ENCODE data around the gene ZBED2.

ZBED2 gene

GRCh38 chr3:111598552-111598951 is 3.4 kb upstream of the ZBED2 start:
- Histone ChIP-seq H3K9me2 (replicated peaks; ENCODE audit: low read depth, low read length) (no peaks in the 10 kb centered on the region), H3K4me2 (ENCODE audit: low read depth, low read length, poor library complexity, severe bottlenecking) (no peak overlapping the region), H3K9me3 (ENCODE audit: insufficient read depth, low read depth, low read length) (no peaks in the 10 kb centered on the region), H3F3A (ENCODE audit: low read depth) (no peaks in the 10 kb centered on the region), H3K4me1 (ENCODE audit: insufficient read depth, low read length, poor library complexity, severe bottlenecking) (peaks cover 5% of the 10 kb centered on the region), H3K36me3 (ENCODE audit: insufficient read depth, low read length) (peaks cover 24% of the 10 kb centered on the region; the same call in 1 of the 2 replicates), H4K20me1 (ENCODE audit: insufficient read depth, low read length, poor library complexity, severe bottlenecking) (no peaks in the 10 kb centered on the region), H3K9ac (ENCODE audit: low read depth, low read length, poor library complexity, severe bottlenecking) (no peak overlapping the region), H3K4me3 (ENCODE audit: low read length, poor library complexity, severe bottlenecking) (no peak overlapping the region), H2AFZ (ENCODE audit: low read length) (no peak overlapping the region), H3K79me2 (ENCODE audit: insufficient read depth, low read length) (no peaks in the 10 kb centered on the region), H3K27me3 (ENCODE audit: insufficient read depth, low read length, poor library complexity, severe bottlenecking) (no peaks in the 10 kb centered on the region)
- TF ChIP-seq CTCF (conservative IDR thresholded peaks at IDR 0.05; ENCODE audit: low read length) (no peak), EZH2phosphoT487 (IDR thresholded peaks at IDR 0.05; ENCODE audit: borderline replicate concordance) (no peak)

- H3K9ac ChIP-seq (ENCODE audit: low read depth, low read length, poor library complexity, severe bottlenecking) = no peak overlapping the region
- no peaks in the 10 kb centered on the region for H3K27me3 ChIP-seq (ENCODE audit: insufficient read depth, low read length, poor library complexity, severe bottlenecking)
- no peaks in the 10 kb centered on the region for H3K9me2 ChIP-seq (replicated peaks; ENCODE audit: low read depth, low read length)
- H3K4me1 ChIP-seq (ENCODE audit: insufficient read depth, low read length, poor library complexity, severe bottlenecking) = peaks cover 4% of the 10 kb centered on the region
- H3K4me2 ChIP-seq (ENCODE audit: low read depth, low read length, poor library complexity, severe bottlenecking) = no peak overlapping the region
- no peak overlapping the region for H3K4me3 ChIP-seq (ENCODE audit: low read length, poor library complexity, severe bottlenecking)
- no peak overlapping the region for H2AFZ ChIP-seq (ENCODE audit: low read length)
- H4K20me1 ChIP-seq (ENCODE audit: insufficient read depth, low read length, poor library complexity, severe bottlenecking) = no peaks in the 10 kb centered on the region
- TF ChIP-seq CTCF (conservative IDR thresholded peaks at IDR 0.05; ENCODE audit: low read length) (no peak), EZH2phosphoT487 (IDR thresholded peaks at IDR 0.05; ENCODE audit: borderline replicate concordance) (no peak)
- H3K9me3 ChIP-seq (ENCODE audit: insufficient read depth, low read depth, low read length) = no peaks in the 10 kb centered on the region
- H3K36me3 ChIP-seq (ENCODE audit: insufficient read depth, low read length) = peaks cover 24% of the 10 kb centered on the region; the same call in 1 of the 2 replicates
- H3K79me2 ChIP-seq (ENCODE audit: insufficient read depth, low read length) = no peaks in the 10 kb centered on the region
- H3F3A ChIP-seq (ENCODE audit: low read depth) = no peaks in the 10 kb centered on the region
Observed at GRCh38 chr3:111598139-111598538, 3.0 kb upstream of the ZBED2 start.

- Histone ChIP-seq H4K20me1 (ENCODE audit: insufficient read depth, low read length, poor library complexity, severe bottlenecking) (no peaks in the 10 kb centered on the region), H3K9me2 (replicated peaks; ENCODE audit: low read depth, low read length) (no peaks in the 10 kb centered on the region), H3K4me2 (ENCODE audit: low read depth, low read length, poor library complexity, severe bottlenecking) (no peak overlapping the region), H3K36me3 (ENCODE audit: insufficient read depth, low read length) (peaks cover 19% of the 10 kb centered on the region; the same call in 1 of the 2 replicates), H3K9me3 (ENCODE audit: insufficient read depth, low read depth, low read length) (no peaks in the 10 kb centered on the region), H2AFZ (ENCODE audit: low read length) (no peak overlapping the region), H3F3A (ENCODE audit: low read depth) (no peaks in the 10 kb centered on the region), H3K4me3 (ENCODE audit: low read length, poor library complexity, severe bottlenecking) (no peak overlapping the region), H3K4me1 (ENCODE audit: insufficient read depth, low read length, poor library complexity, severe bottlenecking) (peaks cover 4% of the 10 kb centered on the region), H3K27me3 (ENCODE audit: insufficient read depth, low read length, poor library complexity, severe bottlenecking) (no peaks in the 10 kb centered on the region), H3K79me2 (ENCODE audit: insufficient read depth, low read length) (no peaks in the 10 kb centered on the region), H3K9ac (ENCODE audit: low read depth, low read length, poor library complexity, severe bottlenecking) (no peak overlapping the region)
- TF ChIP-seq CTCF (conservative IDR thresholded peaks at IDR 0.05; ENCODE audit: low read length) (no peak), EZH2phosphoT487 (IDR thresholded peaks at IDR 0.05; ENCODE audit: borderline replicate concordance) (no peak)
Observed at GRCh38 chr3:111596328-111596727, 1.2 kb upstream of the ZBED2 start.
